ENCODE measurements around the gene OR5K4.
"Not testable (repeated sequence)": the region's sequence is repeated elsewhere in the genome, so short reads cannot be mapped to it uniquely, and the experiment has no call there.

Gene OR5K4

DNA sequence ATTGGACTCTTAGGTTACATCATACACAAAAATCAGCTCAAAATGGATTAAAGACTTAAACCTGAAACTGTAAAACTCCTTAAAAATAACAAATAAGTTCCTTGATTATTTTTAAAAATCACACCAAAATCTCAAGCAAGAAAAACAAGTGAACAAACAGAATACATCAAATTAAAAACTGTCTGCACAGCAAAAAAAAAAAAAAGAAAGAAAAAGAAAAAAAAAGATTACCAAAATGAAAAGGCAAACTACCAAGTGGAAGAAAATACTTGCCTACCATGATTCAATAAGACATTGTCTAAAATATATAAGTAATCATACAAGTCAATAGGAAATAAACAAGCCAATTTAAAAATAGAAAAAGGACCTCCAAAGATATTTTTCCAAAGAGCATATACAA, 17.5 kb downstream of the OR5K4 start:
- DNase-seq (ENCODE audit: low read depth in 2 of 2): no peak

DNA sequence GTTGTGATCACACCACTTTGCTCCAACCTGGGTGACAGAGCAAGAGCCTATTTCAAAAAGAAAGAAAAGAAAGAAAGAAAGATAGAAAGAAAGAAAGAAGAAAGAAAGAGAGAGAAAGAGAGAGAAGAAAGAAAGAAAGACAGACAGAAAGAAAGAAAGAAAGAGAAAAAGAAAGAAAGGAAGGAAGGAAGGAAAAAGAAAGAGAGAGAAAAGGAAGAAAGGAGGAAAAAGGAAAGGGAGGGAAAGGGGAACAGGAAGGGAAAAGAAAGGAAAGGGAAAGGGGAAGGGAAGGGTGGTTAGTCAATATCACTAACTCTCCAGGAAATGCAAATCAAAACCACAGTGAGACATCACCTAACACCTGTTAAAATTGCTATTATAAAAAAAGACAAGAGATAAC, 18.2 kb downstream of the OR5K4 start:
- DNase-seq (ENCODE audit: low read depth in 2 of 2): no peak

- DNase-seq (ENCODE audit: low read depth in 2 of 2): no peak
Measured at GRCh38 chr3:98372445-98372844, 18.8 kb downstream of the OR5K4 start.

DNA sequence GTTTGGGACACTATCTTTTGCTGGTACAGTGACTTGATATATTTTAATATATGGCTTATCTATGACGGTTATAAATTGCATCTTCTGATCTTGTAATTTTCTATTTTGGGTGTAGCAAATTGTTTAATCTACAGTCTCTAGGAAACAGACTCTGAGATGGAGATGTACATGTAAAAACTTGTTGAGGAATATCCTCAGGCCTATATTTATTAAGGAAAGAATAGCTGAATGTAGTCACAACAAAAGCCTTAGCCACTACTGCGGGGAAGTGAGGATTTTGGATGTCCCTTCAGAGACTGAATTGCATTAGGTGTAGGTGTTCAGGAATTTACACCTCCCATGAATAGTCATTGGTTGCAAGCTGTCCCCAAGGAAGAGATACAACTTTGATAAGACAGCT, 23.0 kb downstream of the OR5K4 start:
- no peak for DNase-seq (ENCODE audit: low read depth in 2 of 2)

DNA sequence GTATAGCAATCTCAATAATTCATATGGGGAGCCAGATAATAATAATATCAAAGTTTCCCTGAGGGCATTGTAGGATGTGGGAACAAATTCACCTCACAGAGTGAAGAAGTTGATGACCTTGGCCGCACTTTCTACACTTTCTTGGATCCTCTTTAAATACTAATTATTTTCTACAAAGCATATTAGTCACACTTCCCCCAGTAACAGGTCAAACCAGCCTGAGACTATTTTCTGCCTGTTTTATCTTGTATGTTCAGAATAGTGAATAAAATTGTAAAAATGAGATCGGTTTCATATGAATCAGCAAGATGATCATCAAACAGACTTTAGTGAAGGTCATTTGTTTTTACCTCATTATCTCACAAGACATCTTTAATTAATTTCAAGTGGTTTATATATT, 34.5 kb downstream of the OR5K4 start:
- DNase-seq (ENCODE audit: low read depth in 2 of 2): no peak

GRCh38 chr3:98390366-98390765, 36.7 kb downstream of the OR5K4 start, which contains the start of gene OR5K3:
Gene OR5K3, plus strand, starts transcription at chr3:98390666. Its CDS starts 0 bp downstream, at chr3:98390666.
- DNase-seq (ENCODE audit: low read depth in 2 of 2): no peak

DNA sequence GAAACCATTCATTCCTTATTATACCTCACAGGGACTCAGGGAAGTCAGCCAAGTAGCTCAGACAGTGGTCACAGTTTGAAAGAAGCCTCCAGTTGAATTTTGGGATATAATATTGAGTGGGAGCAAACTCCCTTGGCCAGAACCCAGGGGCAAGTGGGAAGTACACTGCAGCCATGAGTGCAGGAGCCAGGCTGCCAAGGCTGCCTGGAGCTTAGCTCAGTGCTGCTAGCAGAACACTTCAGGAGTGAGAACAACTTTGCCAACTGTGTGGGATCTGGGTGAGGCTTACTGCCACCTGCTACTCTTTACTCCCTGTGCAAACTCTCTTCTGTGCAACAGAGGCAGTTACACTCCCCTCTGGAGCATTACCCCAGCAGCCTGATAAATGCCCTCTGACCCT, 41.4 kb downstream of the OR5K4 start:
- no peak for DNase-seq (ENCODE audit: low read depth in 2 of 2)

GRCh38 chr3:98396482-98396881, 42.8 kb downstream of the OR5K4 start:
- DNase-seq (ENCODE audit: low read depth in 2 of 2): not testable (repeated sequence)

GRCh38 chr3:98398513-98398912, 44.9 kb downstream of the OR5K4 start:
- DNase-seq (ENCODE audit: low read depth in 2 of 2): no peak

- no peak for DNase-seq (ENCODE audit: low read depth in 2 of 2)
Measured at GRCh38 chr3:98402507-98402906, 48.9 kb downstream of the OR5K4 start.

DNA sequence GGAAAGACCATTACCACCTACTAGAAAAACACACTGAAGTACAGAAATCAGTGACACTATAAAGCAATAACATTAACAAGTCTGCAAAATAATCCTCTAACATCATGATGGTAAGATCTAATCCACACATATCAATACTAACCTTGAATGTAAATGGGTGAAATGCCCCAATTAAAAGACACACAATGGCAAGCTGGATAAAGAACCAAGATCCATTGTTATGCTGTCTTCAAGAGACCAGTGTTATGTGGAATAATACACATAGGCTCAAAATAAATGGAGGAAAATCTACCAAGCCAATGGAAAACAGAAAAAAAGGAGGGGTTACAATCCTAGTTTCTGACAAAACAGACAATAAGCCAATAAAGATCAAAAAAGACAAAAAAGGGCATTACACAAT, 50.4 kb downstream of the OR5K4 start:
- DNase-seq (ENCODE audit: low read depth in 2 of 2): no peak

Data from stimulated activated CD8-positive, alpha-beta memory T cell treated with anti-CD3 and anti-CD28 coated beads, Interleukin-15, amount 100 ng/mL, for 4 hours (primary cell).